ENCODE results near the gene ECHS1. TPM values are rescaled to one million over a fixed set of nuclear protein-coding genes. Genes with fewer than 3 reads are reported as not detected.
A peak's percentile ranks its signal among the peaks of the same experiment; 100 is the strongest.

Gene ECHS1
- total RNA-seq, 4 donors from 2014 or later: 96.7 to 123 (median 106) TPM

GRCh38 chr10:133361227-133361626, 11.9 kb downstream of the ECHS1 start:
- Histone ChIP-seq H3K9me3 (no peaks in the 10 kb centered on the region), H3K4me3 (no peak overlapping the region), H3K27ac (no peak overlapping the region), H3K27me3 (peaks cover 4 to 10% (median 9%) of the 10 kb centered on the region in 3 donors), H3K4me1 (peaks cover 4 to 8% of the 10 kb centered on the region in 2 donors), H3K36me3 (peaks cover 0 to 40% of the 10 kb centered on the region in 2 donors)
- no peak for TF ChIP-seq POLR2A (IDR thresholded peaks at IDR 0.05)
- DNase-seq: no peak
- intact Hi-C loops (cut with DNase I; ENCODE audit: low total_unique reads) (no loop called here), in situ Hi-C loops (cut with MboI; ENCODE audit: low sequenced_read_pairs in 4 of 4) (no loop called here)
- ATAC-seq: no peak

DNA sequence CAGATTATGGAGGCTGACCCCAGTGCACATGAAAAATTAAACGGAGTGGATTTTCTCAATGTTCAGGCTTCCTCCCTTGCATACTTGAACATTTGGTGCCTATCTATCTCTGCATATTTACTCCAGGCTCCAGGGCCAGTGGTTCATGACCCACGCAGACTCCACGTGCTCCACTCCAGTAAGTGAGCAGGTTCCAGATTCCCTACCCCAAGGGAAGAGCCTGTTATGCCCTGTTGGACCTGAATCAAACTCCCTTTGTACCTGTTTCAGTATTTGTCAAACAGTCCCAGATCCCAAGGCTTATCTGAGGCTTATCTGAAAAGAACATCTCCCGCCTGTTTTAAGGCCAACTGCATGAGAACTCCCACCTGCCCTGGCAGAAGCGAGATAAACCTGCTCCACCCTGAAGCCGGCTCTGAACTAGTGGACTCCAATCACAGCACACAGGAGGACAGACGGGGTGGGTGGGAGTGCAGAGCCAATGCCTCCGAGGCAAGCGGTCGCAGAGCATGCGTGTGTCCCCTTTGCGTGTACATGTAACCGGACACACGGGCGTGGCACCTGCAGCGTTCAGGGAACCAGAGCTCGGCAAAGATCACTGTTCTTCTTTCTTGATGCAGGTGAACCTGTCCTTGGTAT, 13.1 kb downstream of the ECHS1 start:
- intact Hi-C loops (cut with DNase I; ENCODE audit: low total_unique reads) (no loop called here), in situ Hi-C loops (cut with MboI; ENCODE audit: low sequenced_read_pairs in 4 of 4) (no loop called here)
- Histone ChIP-seq H3K9me3 (no peaks in the 10 kb centered on the region), H3K36me3 (peaks cover 0 to 29% of the 10 kb centered on the region in 2 donors), H3K4me1 (peaks cover 4 to 8% of the 10 kb centered on the region in 2 donors), H3K4me3 (no peak overlapping the region), H3K27ac (no peak overlapping the region), H3K27me3 (peaks cover 4 to 19% (median 13%) of the 10 kb centered on the region in 3 donors)
- TF ChIP-seq POLR2A (IDR thresholded peaks at IDR 0.05): no peak
- no peak for TF ChIP-seq CTCF (IDR thresholded peaks at IDR 0.05 in 4 of 5, conservative IDR thresholded peaks at IDR 0.05 in 1 of 5)
- DNase-seq (no peak), ATAC-seq (no peak)

DNA sequence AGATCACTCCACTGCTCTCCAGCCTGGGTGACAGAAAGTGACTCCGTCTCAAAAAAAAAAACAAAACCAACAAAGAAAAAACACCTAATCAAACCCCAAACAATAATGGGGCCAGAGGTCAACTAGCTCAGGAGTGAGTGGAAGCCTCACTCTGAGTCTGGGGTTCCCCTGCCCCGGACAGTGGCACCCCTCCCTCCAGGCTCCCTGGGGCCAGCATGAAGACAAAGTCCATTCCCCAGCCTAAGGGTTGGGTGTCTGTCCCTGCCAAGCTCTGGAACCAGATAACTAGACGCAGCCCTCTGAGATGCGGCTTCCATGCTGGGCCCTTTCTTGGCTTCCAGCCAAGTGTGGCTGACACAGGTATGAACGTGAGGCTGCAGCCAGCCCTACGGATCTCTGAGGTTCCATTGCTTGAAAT, 13.6 kb downstream of the ECHS1 start:
- no peaks in the 10 kb centered on the region for H3K9me3 ChIP-seq
- intact Hi-C loops (cut with DNase I; ENCODE audit: low total_unique reads) (no loop called here), in situ Hi-C loops (cut with MboI; ENCODE audit: low sequenced_read_pairs in 4 of 4) (no loop called here)
- peaks cover 4 to 21% (median 13%) of the 10 kb centered on the region in 3 donors for H3K27me3 ChIP-seq
- TF ChIP-seq CTCF (IDR thresholded peaks at IDR 0.05 in 4 of 5, conservative IDR thresholded peaks at IDR 0.05 in 1 of 5): no peak
- H3K27ac ChIP-seq: no peak overlapping the region
- DNase-seq (no peak), ATAC-seq (no peak)
- H3K36me3 ChIP-seq: peaks cover 0 to 23% of the 10 kb centered on the region in 2 donors
- H3K4me3 ChIP-seq: no peak overlapping the region
- peaks cover 4 to 8% of the 10 kb centered on the region in 2 donors for H3K4me1 ChIP-seq

GRCh38 chr10:133358925-133359310, 14.2 kb downstream of the ECHS1 start:
- intact Hi-C loops (cut with DNase I; ENCODE audit: low total_unique reads): no loop called here
- in situ Hi-C loops (cut with MboI; ENCODE audit: low sequenced_read_pairs in 4 of 4): no loop called here
- H3K36me3 ChIP-seq: peaks cover 0 to 19% of the 10 kb centered on the region in 2 donors
- H3K27ac ChIP-seq: no peak overlapping the region
- DNase-seq (no peak), ATAC-seq (no peak)
- TF ChIP-seq POLR2A (IDR thresholded peaks at IDR 0.05) (no peak), CTCF (IDR thresholded peaks at IDR 0.05 in 4 of 5, conservative IDR thresholded peaks at IDR 0.05 in 1 of 5) (no peak)
- H3K4me3 ChIP-seq: no peak overlapping the region
- no peaks in the 10 kb centered on the region for H3K9me3 ChIP-seq
- H3K27me3 ChIP-seq: peaks cover 4 to 21% (median 13%) of the 10 kb centered on the region in 3 donors
- peaks cover 4 to 8% of the 10 kb centered on the region in 2 donors for H3K4me1 ChIP-seq

DNA sequence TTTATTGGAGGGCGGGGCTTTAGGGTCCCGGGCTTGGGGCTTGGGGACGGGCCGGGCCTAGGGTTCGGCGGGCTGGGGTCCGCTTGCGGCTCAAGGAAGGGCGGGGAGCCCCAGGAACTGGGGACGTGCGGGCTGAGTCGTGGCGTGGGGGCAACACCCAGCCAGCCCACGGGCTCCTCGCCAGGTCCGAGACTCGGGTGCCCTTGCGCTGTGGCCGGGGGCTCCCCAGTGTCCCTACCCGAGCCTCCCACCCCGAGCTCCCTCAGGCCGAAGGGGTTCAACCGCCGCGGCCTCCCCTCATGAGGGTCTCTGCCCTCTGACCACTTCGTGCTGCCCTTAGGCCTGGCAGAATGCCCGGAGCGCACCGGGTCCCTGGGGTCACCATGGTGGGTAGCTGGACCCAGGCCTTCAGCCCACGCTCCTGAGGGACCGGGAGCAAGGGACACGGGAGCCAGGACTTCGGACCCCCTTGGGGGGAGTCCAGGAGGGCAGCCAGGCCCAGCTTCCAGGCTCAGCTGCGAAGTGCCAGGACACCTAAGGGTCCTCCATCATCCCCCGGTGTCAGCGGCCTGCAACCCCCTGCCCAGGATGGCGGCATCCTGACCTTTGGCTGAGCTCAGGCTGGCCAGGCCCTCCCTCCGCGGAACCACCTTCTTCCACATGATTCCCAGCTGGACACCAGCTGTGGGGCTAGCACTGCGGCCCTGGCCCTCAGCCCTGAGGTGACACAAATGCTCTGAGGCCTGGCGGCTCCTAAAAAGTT, 14.8 kb downstream of the ECHS1 start:
- ATAC-seq: no peak
- Histone ChIP-seq H3K27me3 (peaks cover 4 to 21% (median 13%) of the 10 kb centered on the region in 3 donors), H3K4me3 (no peak overlapping the region), H3K27ac (peak overlapping the region in 3 of 4 donors; percentile 20 to 41 (median 34)), H3K9me3 (no peaks in the 10 kb centered on the region), H3K36me3 (peaks cover 0 to 15% of the 10 kb centered on the region in 2 donors), H3K4me1 (peaks cover 4 to 8% of the 10 kb centered on the region in 2 donors)
- intact Hi-C loops (cut with DNase I; ENCODE audit: low total_unique reads): no loop called here
- DNase-seq: peak in 1 of 2 donors; percentile 31
- in situ Hi-C loops (cut with MboI; ENCODE audit: low sequenced_read_pairs in 4 of 4): no loop called here
- TF ChIP-seq CTCF (IDR thresholded peaks at IDR 0.05 in 4 of 5, conservative IDR thresholded peaks at IDR 0.05 in 1 of 5): no peak
- TF ChIP-seq POLR2A (IDR thresholded peaks at IDR 0.05): no peak

Data from gastrocnemius medialis (tissue), 4 donors.